SK-N-SH (cell line): Measurements from ENCODE around the gene TPD52L1. TPM values are rescaled to one million over a fixed set of nuclear protein-coding genes. Genes with fewer than 3 reads are reported as not detected.

Source experiments
- CTCF ChIA-PET: fragments of 300-600, 350-600 bp; formaldehyde crosslinking; extraction: SDS; loops from one replicate; lab custom pipeline; 2021; lab: Yijun Ruan, JAX
- POLR2A ChIA-PET: fragments of 350-600 bp; sonication (Branson Sonifier 250); formaldehyde crosslinking; extraction: SDS; loops from one replicate; lab custom pipeline; 2020; ENCODE audit warnings: antibody characterized with exemption, inconsistent platforms; lab: Yijun Ruan, JAX
- DNase-seq: peaks from one replicate; pipeline ENCODE4 v3.0.0; 2012
- H2AFZ ChIP-seq: fragments of 200-600 bp; sonication (generic); 2 replicates; pipeline ENCODE4 v1.8.1; 2016; ENCODE audit warnings: antibody characterized with exemption, mild to moderate bottlenecking, low read depth
- H3F3A ChIP-seq: fragments of 200-600 bp; sonication (generic); replicated peaks from 2 replicates; pipeline ENCODE3; 2016; ENCODE audit warnings: antibody characterized with exemption, mild to moderate bottlenecking; ENCODE audit not compliant: insufficient read depth
- H3K27ac ChIP-seq, 2 experiments: fragments of 200-500 bp in 1 of 2; fragments of 200-600 bp in 1 of 2; sonication (Bioruptor generic) in 1 of 2; sonication (generic), shearing (Covaris generic) in 1 of 2; 2 replicates each; pipeline versions ENCODE4 v1.5.1 to v1.6.1; 2014 to 2016; ENCODE audit warnings: low read depth in 2 of 2, inconsistent platforms in 1 of 2, low read length in 1 of 2, mild to moderate bottlenecking in 1 of 2, mixed read lengths in 1 of 2
- H3K27me3 ChIP-seq: fragments of 200-600 bp; sonication (generic), shearing (Covaris generic); 2 replicates; pipeline ENCODE4 v1.6.1; 2016; ENCODE audit warnings: mixed run types; ENCODE audit not compliant: insufficient read depth
- H3K36me3 ChIP-seq, 2 experiments: fragments of 200-500 bp in 1 of 2; fragments of 200-600 bp in 1 of 2; sonication (Bioruptor generic) in 1 of 2; sonication (generic) in 1 of 2; replicated peaks in 1 of 2; 2 replicates each; pipeline versions ENCODE3 to v1.5.1; 2014 to 2016; ENCODE audit warnings: low read length in 1 of 2, mild to moderate bottlenecking in 1 of 2; ENCODE audit not compliant: insufficient read depth in 2 of 2, control insufficient read depth in 1 of 2
- H3K4me1 ChIP-seq, 2 experiments: fragments of 200-500 bp in 1 of 2; fragments of 200-600 bp in 1 of 2; sonication (Bioruptor generic) in 1 of 2; sonication (generic), shearing (Covaris generic) in 1 of 2; 2 replicates each; pipeline versions ENCODE4 v1.5.1 to v1.6.1; 2014 to 2016; ENCODE audit warnings: low read depth in 1 of 2, low read length in 1 of 2, mixed run types in 1 of 2; ENCODE audit not compliant: insufficient read depth in 2 of 2, control insufficient read depth in 1 of 2
- H3K4me2 ChIP-seq: fragments of 200-600 bp; sonication (generic), shearing (Covaris generic); 2 replicates; pipeline ENCODE4 v1.6.1; 2017; ENCODE audit warnings: mixed run types
- H3K4me3 ChIP-seq, 2 experiments: fragments of 200-500 bp in 1 of 2; fragments of 200-600 bp in 1 of 2; sonication (Bioruptor generic) in 1 of 2; sonication (generic), shearing (Covaris generic) in 1 of 2; 2 replicates each; pipeline versions ENCODE4 v1.5.1 to v1.8.1; 2014 to 2016; ENCODE audit warnings: low read depth in 2 of 2, inconsistent platforms in 1 of 2, low read length in 1 of 2, mild to moderate bottlenecking in 1 of 2, mixed read lengths in 1 of 2, moderate library complexity in 1 of 2
- H3K79me2 ChIP-seq: fragments of 200-600 bp; sonication (generic); 2 replicates; pipeline ENCODE4 v1.8.1; 2017; ENCODE audit warnings: mild to moderate bottlenecking; ENCODE audit not compliant: insufficient read depth
- H3K9ac ChIP-seq: fragments of 200-600 bp; sonication (generic); 2 replicates; pipeline ENCODE4 v1.6.1; 2017; ENCODE audit warnings: mixed run types
- H3K9me2 ChIP-seq: fragments of 200-600 bp; sonication (generic); 2 replicates; pipeline ENCODE4 v1.6.1; 2017; ENCODE audit warnings: mixed run types
- H3K9me3 ChIP-seq: fragments of 200-600 bp; sonication (generic); 2 replicates; pipeline ENCODE4 v1.6.1; 2017; ENCODE audit warnings: mixed run types, mild to moderate bottlenecking, moderate library complexity
- H4K20me1 ChIP-seq: fragments of 200-600 bp; sonication (generic); 2 replicates; pipeline ENCODE4 v1.6.1; 2017; ENCODE audit warnings: mild to moderate bottlenecking, mixed run types; ENCODE audit not compliant: insufficient read depth
- EP300 ChIP-seq, 2 experiments: IDR thresholded peaks; 2 replicates each; pipeline versions ENCODE4 v1.4.0 to v1.6.1; 2012; ENCODE audit warnings: borderline replicate concordance in 1 of 2, low read depth in 1 of 2, low read length in 1 of 2
- FOSL2 ChIP-seq: IDR thresholded peaks from 2 replicates; pipeline ENCODE4 v1.4.0; 2012; ENCODE audit warnings: low read depth, mild to moderate bottlenecking, moderate library complexity, borderline replicate concordance
- GABPA ChIP-seq: IDR thresholded peaks from 2 replicates; pipeline ENCODE4 v1.4.0; 2012; ENCODE audit warnings: low read depth, mild to moderate bottlenecking
- JUND ChIP-seq: IDR thresholded peaks from 2 replicates; pipeline ENCODE4 v1.4.0; 2012
- MEF2A ChIP-seq: IDR thresholded peaks from 2 replicates; pipeline ENCODE4 v1.4.0; 2012; ENCODE audit warnings: low read depth, borderline replicate concordance
- NFIC ChIP-seq: IDR thresholded peaks from 2 replicates; pipeline ENCODE4 v1.4.0; 2012; ENCODE audit warnings: borderline replicate concordance
- NRF1 ChIP-seq: IDR thresholded peaks from 2 replicates; pipeline ENCODE4 v1.6.1; 2012; ENCODE audit warnings: low read depth, mild to moderate bottlenecking, low read length
- RAD21 ChIP-seq: IDR thresholded peaks from 2 replicates; pipeline ENCODE4 v1.6.1; 2012; ENCODE audit warnings: mild to moderate bottlenecking, low read length
- SMC3 ChIP-seq: IDR thresholded peaks from 2 replicates; pipeline ENCODE4 v1.6.1; 2012; ENCODE audit warnings: low read depth, low read length, improper control_type of control experiment
- YY1 ChIP-seq: IDR thresholded peaks from 2 replicates; pipeline ENCODE4 v1.4.0; 2012; ENCODE audit warnings: low read depth, mild to moderate bottlenecking
- WGBS: methylation state at CpG from one replicate; pipeline ENCODE4 v1.1.6; 2017; ENCODE audit warnings: low lambda C conversion rate; 5-methylcytosine and 5-hydroxymethylcytosine counted together
- polyA plus RNA-seq, 3 experiments: library from polyadenylated mRNA; depleted of rRNA; stranded (reverse); fragments of >200 nt; gene quantifications; 2 replicates each; pipeline ENCODE4 v1.2.3, GENCODE V29; 2012
- TF ChIP-seq, protein P1 (sequence below): IDR thresholded peaks from 2 replicates; pipeline ENCODE4; 2012
- TF ChIP-seq, protein P2 (sequence below): IDR thresholded peaks from 2 replicates; pipeline ENCODE4 v1.4.0; 2012; ENCODE audit warnings: low read depth
- TF ChIP-seq, protein P3 (sequence below): IDR thresholded peaks from 2 replicates; pipeline ENCODE4 v1.4.0; 2012; ENCODE audit warnings: low read depth, borderline replicate concordance
- TF ChIP-seq, protein P4 (sequence below): IDR thresholded peaks from 2 replicates; pipeline ENCODE4 v1.4.0; 2012; ENCODE audit warnings: low read depth, borderline replicate concordance
- TF ChIP-seq, protein P5 (sequence below): fragments of 150-350 bp; IDR thresholded peaks from 2 replicates; pipeline ENCODE4 v1.6.1; 2017; ENCODE audit warnings: antibody characterized with exemption, low read length, low read depth, borderline replicate concordance
- TF ChIP-seq, protein P6 (sequence below): IDR thresholded peaks from 2 replicates; pipeline ENCODE4 v1.6.1; 2012; ENCODE audit warnings: mild to moderate bottlenecking, low read depth, low read length, moderate library complexity

The TPD52L1 gene
- polyA plus RNA-seq, 1 of the 3 experiments (the other 2 are of a cell fraction) = 0.13 TPM

DNA sequence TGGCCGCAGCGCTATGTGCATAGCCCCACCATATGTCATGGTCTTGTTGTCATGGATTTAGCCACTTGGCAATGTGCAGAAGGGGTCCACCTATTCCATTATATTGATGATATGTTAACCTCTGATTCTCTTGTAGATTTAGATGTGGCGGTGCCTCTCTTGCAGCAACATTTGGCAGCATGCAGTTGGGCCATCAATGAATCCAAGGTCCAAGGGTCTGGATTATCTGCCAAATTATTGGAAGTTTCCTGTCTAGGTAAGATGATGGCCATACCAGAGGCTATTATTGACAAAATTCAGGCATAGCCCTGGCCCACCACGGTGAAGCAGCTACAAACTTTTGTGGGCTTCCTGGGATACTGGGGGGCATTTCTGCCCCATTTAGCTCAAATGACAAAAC, 116.8 kb downstream of the TPD52L1 start:
- no peaks in the 10 kb centered on the region for H3K79me2 ChIP-seq
- POLR2A ChIA-PET = no interaction called here
- DNase-seq = no peak
- no peak overlapping the region for H2AFZ ChIP-seq
- no peak overlapping the region for H3K4me2 ChIP-seq
- CTCF ChIA-PET = no interaction called here
- H3K9me2 ChIP-seq = no peaks in the 10 kb centered on the region
- no peaks in the 10 kb centered on the region for H3K9me3 ChIP-seq
- TF ChIP-seq, protein P1, sequence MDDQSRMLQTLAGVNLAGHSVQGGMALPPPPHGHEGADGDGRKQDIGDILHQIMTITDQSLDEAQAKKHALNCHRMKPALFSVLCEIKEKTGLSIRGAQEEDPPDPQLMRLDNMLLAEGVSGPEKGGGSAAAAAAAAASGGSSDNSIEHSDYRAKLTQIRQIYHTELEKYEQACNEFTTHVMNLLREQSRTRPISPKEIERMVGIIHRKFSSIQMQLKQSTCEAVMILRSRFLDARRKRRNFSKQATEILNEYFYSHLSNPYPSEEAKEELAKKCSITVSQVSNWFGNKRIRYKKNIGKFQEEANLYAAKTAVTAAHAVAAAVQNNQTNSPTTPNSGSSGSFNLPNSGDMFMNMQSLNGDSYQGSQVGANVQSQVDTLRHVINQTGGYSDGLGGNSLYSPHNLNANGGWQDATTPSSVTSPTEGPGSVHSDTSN = no peak
- TF ChIP-seq GABPA = no peak
- no peak for TF ChIP-seq EP300 (IDR thresholded peaks at IDR 0.05; ENCODE audit: borderline replicate concordance in 1 of 2, low read depth in 1 of 2, low read length in 1 of 2)
- TF ChIP-seq, protein P2, sequence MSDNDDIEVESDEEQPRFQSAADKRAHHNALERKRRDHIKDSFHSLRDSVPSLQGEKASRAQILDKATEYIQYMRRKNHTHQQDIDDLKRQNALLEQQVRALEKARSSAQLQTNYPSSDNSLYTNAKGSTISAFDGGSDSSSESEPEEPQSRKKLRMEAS = no peak
- TF ChIP-seq, protein P3, sequence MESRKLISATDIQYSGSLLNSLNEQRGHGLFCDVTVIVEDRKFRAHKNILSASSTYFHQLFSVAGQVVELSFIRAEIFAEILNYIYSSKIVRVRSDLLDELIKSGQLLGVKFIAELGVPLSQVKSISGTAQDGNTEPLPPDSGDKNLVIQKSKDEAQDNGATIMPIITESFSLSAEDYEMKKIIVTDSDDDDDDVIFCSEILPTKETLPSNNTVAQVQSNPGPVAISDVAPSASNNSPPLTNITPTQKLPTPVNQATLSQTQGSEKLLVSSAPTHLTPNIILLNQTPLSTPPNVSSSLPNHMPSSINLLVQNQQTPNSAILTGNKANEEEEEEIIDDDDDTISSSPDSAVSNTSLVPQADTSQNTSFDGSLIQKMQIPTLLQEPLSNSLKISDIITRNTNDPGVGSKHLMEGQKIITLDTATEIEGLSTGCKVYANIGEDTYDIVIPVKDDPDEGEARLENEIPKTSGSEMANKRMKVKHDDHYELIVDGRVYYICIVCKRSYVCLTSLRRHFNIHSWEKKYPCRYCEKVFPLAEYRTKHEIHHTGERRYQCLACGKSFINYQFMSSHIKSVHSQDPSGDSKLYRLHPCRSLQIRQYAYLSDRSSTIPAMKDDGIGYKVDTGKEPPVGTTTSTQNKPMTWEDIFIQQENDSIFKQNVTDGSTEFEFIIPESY = no peak
- TF ChIP-seq, protein P4, sequence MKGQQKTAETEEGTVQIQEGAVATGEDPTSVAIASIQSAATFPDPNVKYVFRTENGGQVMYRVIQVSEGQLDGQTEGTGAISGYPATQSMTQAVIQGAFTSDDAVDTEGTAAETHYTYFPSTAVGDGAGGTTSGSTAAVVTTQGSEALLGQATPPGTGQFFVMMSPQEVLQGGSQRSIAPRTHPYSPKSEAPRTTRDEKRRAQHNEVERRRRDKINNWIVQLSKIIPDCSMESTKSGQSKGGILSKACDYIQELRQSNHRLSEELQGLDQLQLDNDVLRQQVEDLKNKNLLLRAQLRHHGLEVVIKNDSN = no peak
- TF ChIP-seq, protein P5, sequence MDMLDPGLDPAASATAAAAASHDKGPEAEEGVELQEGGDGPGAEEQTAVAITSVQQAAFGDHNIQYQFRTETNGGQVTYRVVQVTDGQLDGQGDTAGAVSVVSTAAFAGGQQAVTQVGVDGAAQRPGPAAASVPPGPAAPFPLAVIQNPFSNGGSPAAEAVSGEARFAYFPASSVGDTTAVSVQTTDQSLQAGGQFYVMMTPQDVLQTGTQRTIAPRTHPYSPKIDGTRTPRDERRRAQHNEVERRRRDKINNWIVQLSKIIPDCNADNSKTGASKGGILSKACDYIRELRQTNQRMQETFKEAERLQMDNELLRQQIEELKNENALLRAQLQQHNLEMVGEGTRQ = no peak
- no peak for TF ChIP-seq NFIC
- no peak for TF ChIP-seq YY1
- no peak for TF ChIP-seq SMC3
- H3K4me3 ChIP-seq = no peak overlapping the region
- no peak overlapping the region for H3K9ac ChIP-seq
- no peaks in the 10 kb centered on the region for H3K27me3 ChIP-seq
- 72% methylated on average over 4 of the region's 4 CpGs for WGBS
- H3K36me3 ChIP-seq = peaks cover 0 to 6% of the 10 kb centered on the region in 2 experiments
- H3F3A ChIP-seq = no peaks in the 10 kb centered on the region
- H4K20me1 ChIP-seq = no peaks in the 10 kb centered on the region
- H3K27ac ChIP-seq = no peak overlapping the region
- no peaks in the 10 kb centered on the region for H3K4me1 ChIP-seq

DNA sequence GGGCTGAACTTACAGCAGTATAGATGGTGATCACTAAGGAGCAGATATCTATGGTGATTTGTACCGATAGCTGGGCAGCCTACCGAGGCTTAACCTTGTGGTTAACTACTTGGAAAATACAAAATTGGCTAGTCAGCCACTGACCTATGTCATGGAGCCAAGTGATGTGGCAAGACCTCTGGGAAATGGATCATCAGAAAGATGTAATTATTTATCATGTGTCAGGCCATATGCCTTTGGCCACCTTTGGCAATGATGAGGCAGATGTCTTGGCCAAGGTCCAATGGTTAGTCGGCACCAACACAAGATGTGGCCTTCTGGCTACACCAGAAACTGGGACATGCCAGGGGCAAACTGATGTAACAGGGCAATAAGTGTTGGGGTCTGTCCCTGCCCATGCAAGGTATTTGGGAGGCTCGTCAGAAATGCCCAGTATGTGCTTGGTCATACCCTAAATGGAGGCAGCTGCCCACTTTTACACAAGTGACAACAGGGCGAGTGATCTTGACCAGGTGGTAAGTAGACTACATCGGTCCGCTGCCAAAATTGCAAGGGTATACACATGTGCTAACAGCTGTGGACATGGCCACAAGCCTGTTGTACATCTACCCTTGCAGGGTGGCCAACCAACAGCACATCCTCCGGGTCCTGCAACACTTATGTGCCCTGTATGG, 118.0 kb downstream of the TPD52L1 start:
- DNase-seq = no peak
- ChIA-PET CTCF (interaction anchor here (1.2 kb wide), 1 partner anchor 18 kb away, joined by 3 read pairs; no protein-coding TSS in a partner anchor), POLR2A (no interaction called here)
- Histone ChIP-seq H3K27me3 (no peaks in the 10 kb centered on the region), H3K79me2 (no peaks in the 10 kb centered on the region), H3K9me3 (no peaks in the 10 kb centered on the region), H3K36me3 (peaks cover 0 to 17% of the 10 kb centered on the region in 2 experiments), H3K9me2 (no peaks in the 10 kb centered on the region), H3K9ac (no peak overlapping the region), H3K4me2 (no peak overlapping the region), H3K4me3 (no peak overlapping the region), H3K27ac (no peak overlapping the region), H3F3A (no peaks in the 10 kb centered on the region), H3K4me1 (no peaks in the 10 kb centered on the region), H2AFZ (no peak overlapping the region), H4K20me1 (no peaks in the 10 kb centered on the region)
- 87% methylated on average over 6 of the region's 8 CpGs for WGBS
- no peak for TF ChIP-seq MEF2A
- no peak for TF ChIP-seq NRF1
- TF ChIP-seq, protein P6, sequence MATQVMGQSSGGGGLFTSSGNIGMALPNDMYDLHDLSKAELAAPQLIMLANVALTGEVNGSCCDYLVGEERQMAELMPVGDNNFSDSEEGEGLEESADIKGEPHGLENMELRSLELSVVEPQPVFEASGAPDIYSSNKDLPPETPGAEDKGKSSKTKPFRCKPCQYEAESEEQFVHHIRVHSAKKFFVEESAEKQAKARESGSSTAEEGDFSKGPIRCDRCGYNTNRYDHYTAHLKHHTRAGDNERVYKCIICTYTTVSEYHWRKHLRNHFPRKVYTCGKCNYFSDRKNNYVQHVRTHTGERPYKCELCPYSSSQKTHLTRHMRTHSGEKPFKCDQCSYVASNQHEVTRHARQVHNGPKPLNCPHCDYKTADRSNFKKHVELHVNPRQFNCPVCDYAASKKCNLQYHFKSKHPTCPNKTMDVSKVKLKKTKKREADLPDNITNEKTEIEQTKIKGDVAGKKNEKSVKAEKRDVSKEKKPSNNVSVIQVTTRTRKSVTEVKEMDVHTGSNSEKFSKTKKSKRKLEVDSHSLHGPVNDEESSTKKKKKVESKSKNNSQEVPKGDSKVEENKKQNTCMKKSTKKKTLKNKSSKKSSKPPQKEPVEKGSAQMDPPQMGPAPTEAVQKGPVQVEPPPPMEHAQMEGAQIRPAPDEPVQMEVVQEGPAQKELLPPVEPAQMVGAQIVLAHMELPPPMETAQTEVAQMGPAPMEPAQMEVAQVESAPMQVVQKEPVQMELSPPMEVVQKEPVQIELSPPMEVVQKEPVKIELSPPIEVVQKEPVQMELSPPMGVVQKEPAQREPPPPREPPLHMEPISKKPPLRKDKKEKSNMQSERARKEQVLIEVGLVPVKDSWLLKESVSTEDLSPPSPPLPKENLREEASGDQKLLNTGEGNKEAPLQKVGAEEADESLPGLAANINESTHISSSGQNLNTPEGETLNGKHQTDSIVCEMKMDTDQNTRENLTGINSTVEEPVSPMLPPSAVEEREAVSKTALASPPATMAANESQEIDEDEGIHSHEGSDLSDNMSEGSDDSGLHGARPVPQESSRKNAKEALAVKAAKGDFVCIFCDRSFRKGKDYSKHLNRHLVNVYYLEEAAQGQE = no peak
- no peak for TF ChIP-seq FOSL2
- TF ChIP-seq RAD21 = no peak
- TF ChIP-seq, protein P2 = no peak
- no peak for TF ChIP-seq NFIC
- no peak for TF ChIP-seq SMC3
- TF ChIP-seq, protein P5 = no peak
- no peak for TF ChIP-seq JUND
